Measurements from ENCODE around the gene S100A16.

DNA sequence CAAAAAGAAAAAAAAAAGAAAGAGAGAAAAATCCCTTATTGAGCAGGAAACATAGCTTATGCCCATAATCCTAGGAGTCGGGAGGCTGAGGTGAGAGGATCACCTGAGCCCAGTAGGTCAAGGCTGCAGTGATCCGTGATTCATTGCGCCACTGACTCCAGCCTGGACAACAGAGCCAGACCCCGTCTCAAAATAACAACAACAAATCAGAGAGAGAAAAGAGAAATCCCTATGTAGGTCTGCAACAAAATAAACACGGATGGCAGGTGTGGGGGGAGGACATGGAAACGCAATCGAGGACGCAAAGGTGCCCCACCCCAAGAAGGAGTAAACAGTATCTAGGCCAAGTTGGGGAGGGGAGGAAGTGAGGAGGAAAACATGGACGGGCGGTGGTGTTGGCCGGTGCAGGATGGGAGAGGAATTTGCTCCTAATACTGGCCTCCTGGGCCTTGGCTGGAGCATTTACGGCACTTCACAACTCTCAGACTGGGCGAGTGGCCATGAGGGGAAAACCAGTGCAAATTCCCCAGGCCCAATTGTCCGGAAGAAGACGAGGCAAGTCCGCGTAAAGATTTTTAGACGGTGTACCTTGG, 20.3 kb upstream of the S100A16 start:
- TF ChIP-seq POLR2A (IDR thresholded peaks at IDR 0.05; ENCODE audit: low read depth, low read length) (no peak), POLR2AphosphoS5 (IDR thresholded peaks at IDR 0.05; ENCODE audit: low read depth, low read length) (no peak), TAF1 (IDR thresholded peaks at IDR 0.05; ENCODE audit: borderline replicate concordance, low read depth, low read length) (no peak)

Measured in GM12892 (cell line).